Suprapubic skin (tissue), 4 donors: ENCODE measurements around the gene FYTTD1. TPM values are rescaled to one million over a fixed set of nuclear protein-coding genes. Genes with fewer than 3 reads are reported as not detected.

Experiments
- DNase-seq, 2 donors: peaks; one replicate each; pipeline ENCODE4 v3.0.0-alpha.2; 2019; ENCODE audit warnings: low spot score in 2 of 2
- H3K27ac ChIP-seq: fragments of 200-600 bp; sonication (generic); one replicate; pipeline ENCODE4 v1.5.1; 2019
- H3K27me3 ChIP-seq: fragments of 200-600 bp; sonication (generic); one replicate; pipeline ENCODE4 v1.5.1; 2019
- H3K36me3 ChIP-seq: fragments of 200-600 bp; sonication (generic); one replicate; pipeline ENCODE4 v1.5.1; 2019
- H3K4me1 ChIP-seq: fragments of 200-600 bp; sonication (generic); one replicate; pipeline ENCODE4 v1.5.1; 2019
- H3K4me3 ChIP-seq: fragments of 200-600 bp; sonication (generic); one replicate; pipeline ENCODE4 v1.5.1; 2019; ENCODE audit warnings: mild to moderate bottlenecking
- H3K9me3 ChIP-seq: fragments of 200-600 bp; sonication (generic); one replicate; pipeline ENCODE4 v1.5.1; 2019
- CTCF ChIP-seq, 2 donors: fragments of 200-600 bp in 1 of 2; fragments of 450-650 bp in 1 of 2; sonication (generic) in 1 of 2; IDR thresholded peaks; one replicate each; pipeline ENCODE4 v1.5.1; 2016 to 2019; ENCODE audit warnings: antibody characterized with exemption in 2 of 2, mild to moderate bottlenecking in 1 of 2, moderate library complexity in 1 of 2
- EP300 ChIP-seq: sonication (generic); formaldehyde crosslinking; IDR thresholded peaks from one replicate; pipeline ENCODE4 v1.6.1; 2017; ENCODE audit warnings: antibody characterized with exemption
- POLR2A ChIP-seq, 2 donors: fragments of 450-650 bp; IDR thresholded peaks; one replicate each; pipeline ENCODE4 v1.6.1; 2017; ENCODE audit warnings: antibody characterized with exemption in 2 of 2, mild to moderate bottlenecking in 2 of 2, moderate library complexity in 2 of 2
- POLR2AphosphoS5 ChIP-seq, 3 donors: sonication (generic); formaldehyde crosslinking; IDR thresholded peaks; one replicate each; pipeline ENCODE4 v1.6.1; 2017; ENCODE audit warnings: antibody characterized with exemption in 3 of 3
- WGBS: methylation state at CpG from one replicate; pipeline ENCODE4 v1.1.5; 2018; 5-methylcytosine and 5-hydroxymethylcytosine counted together
- total RNA-seq, 4 donors: library from RNA; depleted of rRNA; stranded (reverse); fragments of >200 nt; gene quantifications; one replicate each; pipeline ENCODE4 v1.1.0, GENCODE V29; 2016

FYTTD1 gene
- total RNA-seq, 4 donors from 2014 or later = 46.6 to 53.3 (median 49.9) TPM

- no peak overlapping the region for H3K27ac ChIP-seq
- no peaks in the 10 kb centered on the region for H3K4me1 ChIP-seq
- no peaks in the 10 kb centered on the region for H3K27me3 ChIP-seq
- no peaks in the 10 kb centered on the region for H3K9me3 ChIP-seq
- TF ChIP-seq POLR2A (IDR thresholded peaks at IDR 0.05) = no peak
- TF ChIP-seq EP300 = no peak
- no peak for TF ChIP-seq CTCF (IDR thresholded peaks at IDR 0.05)
- TF ChIP-seq POLR2AphosphoS5 (IDR thresholded peaks at IDR 0.05) = no peak
- no peak overlapping the region for H3K4me3 ChIP-seq
- 90% methylated on average over 8 of the region's 8 CpGs for WGBS
- peaks cover 63% of the 10 kb centered on the region for H3K36me3 ChIP-seq
- no peak for DNase-seq
These were observed 84.4 kb downstream of the FYTTD1 start for GRCh38 chr3:197833930-197834715.

GRCh38 chr3:197835509-197835908, 85.8 kb downstream of the FYTTD1 start:
- Histone ChIP-seq H3K27me3 (no peaks in the 10 kb centered on the region), H3K4me1 (no peaks in the 10 kb centered on the region), H3K36me3 (peaks cover 64% of the 10 kb centered on the region), H3K9me3 (no peaks in the 10 kb centered on the region), H3K4me3 (no peak overlapping the region), H3K27ac (no peak overlapping the region)
- WGBS = 81% methylated on average over 5 of the region's 5 CpGs
- no peak for DNase-seq
- no peak for TF ChIP-seq POLR2AphosphoS5 (IDR thresholded peaks at IDR 0.05)
- no peak for TF ChIP-seq POLR2A (IDR thresholded peaks at IDR 0.05)
- no peak for TF ChIP-seq EP300
- no peak for TF ChIP-seq CTCF (IDR thresholded peaks at IDR 0.05)

- peaks cover 65% of the 10 kb centered on the region for H3K36me3 ChIP-seq
- no peaks in the 10 kb centered on the region for H3K9me3 ChIP-seq
- no peak overlapping the region for H3K27ac ChIP-seq
- H3K27me3 ChIP-seq = no peaks in the 10 kb centered on the region
- H3K4me1 ChIP-seq = no peaks in the 10 kb centered on the region
- no peak for TF ChIP-seq EP300
- no peak for TF ChIP-seq POLR2AphosphoS5 (IDR thresholded peaks at IDR 0.05)
- no peak for TF ChIP-seq POLR2A (IDR thresholded peaks at IDR 0.05)
- no peak for TF ChIP-seq CTCF (IDR thresholded peaks at IDR 0.05)
- DNase-seq = no peak
- H3K4me3 ChIP-seq = no peak overlapping the region
These were observed 86.6 kb downstream of the FYTTD1 start for GRCh38 chr3:197836244-197836643.

Other genes starting within 250 kb of the FYTTD1 start
- 10 to 100 TPM; 40.7 to 70.7 (median 43.1) TPM for gene BDH1, start 193.9 kb upstream of the FYTTD1 start, total RNA-seq
- gene RUBCN, start 13.0 kb upstream of the FYTTD1 start, total RNA-seq = 10 to 100 TPM; 41.8 to 70.2 (median 48.4) TPM
- gene LRCH3, start 41.4 kb downstream of the FYTTD1 start, total RNA-seq = 10 to 100 TPM; 19.2 to 69.3 (median 28.3) TPM
- gene RPL35A, start 200.3 kb downstream of the FYTTD1 start, total RNA-seq = 100 to 1,000 TPM; 564 to 915 (median 773) TPM
- 1 to 10 TPM; 3.4 to 8.2 (median 5.5) TPM for gene LMLN, start 210.3 kb downstream of the FYTTD1 start, total RNA-seq